ENCODE data around the gene BRF1.
"Not testable (repeated sequence)": the region's sequence is repeated elsewhere in the genome, so short reads cannot be mapped to it uniquely, and the experiment has no call there.

BRF1 gene

DNA sequence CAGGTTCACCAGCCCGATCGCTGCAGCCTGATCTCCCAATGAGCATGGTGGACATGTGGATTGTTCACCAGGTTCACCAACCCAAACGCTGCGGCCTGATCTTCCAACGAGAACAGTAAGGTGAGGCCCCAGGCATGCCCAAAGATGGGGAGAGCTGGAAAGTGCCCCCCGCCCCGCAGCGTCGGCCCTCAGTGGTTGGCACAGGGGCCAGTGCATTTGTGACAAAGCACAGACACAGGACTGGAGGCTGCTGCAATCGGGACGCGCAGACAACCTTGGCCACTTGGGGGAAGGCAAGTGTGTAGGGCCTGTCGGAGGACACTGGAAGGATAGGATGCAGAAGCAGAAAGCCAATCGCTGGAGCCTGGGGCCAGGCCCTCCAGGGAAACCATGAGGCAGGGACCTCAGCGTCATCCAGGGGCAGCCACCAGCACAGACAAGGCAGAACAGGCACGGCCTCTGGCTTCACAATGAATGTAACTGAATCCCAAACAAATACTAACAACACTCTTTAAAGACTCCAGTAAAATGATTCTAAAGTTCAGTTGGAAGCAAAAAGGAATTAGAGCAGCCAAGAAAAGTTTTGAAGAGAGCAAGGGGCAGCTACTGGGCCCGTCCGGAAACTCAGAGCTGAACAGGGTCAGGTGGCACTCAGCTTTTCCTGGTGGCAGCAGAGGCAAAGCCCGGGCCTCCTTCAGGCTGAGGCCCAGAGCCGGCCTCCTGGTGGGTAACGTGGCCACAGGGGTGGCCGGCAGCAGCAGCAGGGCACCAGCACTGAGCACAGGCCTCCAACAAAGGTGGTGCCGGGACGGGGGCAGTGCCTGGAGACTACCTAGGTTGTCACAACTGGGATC, 13.3 kb downstream of the BRF1 start:
- DNase-seq = no peak

DNA sequence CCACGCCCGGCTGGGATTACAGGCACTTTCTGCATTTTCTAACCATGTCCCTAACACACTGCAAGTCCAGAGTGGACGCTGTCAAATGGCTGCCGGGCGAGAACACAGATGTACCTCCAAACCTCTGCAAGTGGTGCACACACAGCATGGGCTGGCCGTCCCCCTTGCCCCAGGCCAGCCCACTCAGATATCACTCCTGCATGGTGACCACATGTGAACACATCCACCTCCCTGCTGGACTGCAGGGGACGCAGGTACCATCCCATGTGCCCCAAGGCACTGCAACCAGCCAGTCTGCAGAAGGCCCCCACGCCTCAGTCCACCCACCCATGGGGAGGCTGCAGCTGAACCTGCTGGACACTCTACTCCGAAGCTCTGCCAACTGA, 14.0 kb downstream of the BRF1 start:
- DNase-seq = no peak

DNA sequence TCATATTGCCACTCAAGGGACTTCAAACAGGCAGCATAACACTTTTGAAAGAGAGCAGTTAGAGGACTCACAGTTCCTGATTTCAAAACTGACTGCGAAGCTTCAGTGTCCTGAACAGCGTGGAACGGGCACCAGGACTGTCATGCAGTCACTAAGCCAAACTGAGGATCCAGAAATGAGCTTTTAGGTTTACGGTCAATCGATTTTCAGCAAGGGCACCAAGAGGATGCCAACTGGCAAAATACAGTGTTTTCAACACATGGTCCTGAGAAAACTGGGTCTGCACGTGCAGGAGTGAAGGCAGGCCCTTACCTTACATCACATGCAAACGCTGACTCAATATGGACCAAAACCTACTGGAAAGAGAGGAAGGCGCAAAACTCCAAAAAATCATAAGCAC, 15.6 kb downstream of the BRF1 start:
- no peak for DNase-seq

DNA sequence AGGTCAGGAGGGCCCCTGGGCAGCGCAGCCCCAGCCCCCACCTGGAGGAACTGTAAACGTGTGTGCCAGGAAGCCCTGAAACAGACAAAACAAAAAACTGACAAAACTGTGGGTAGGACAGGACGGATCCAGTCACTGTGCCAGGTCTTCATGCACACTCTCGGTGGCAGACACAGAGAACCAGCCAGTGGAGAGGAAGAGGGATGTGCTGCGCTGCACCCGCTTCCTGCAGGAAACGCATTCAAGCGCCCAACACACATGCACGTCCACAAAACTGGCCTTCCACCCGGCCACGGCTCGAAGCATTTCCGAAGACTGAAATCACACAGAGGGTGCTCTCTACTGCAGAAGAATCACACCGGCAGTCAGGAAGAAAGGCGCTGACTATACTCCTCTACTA, 16.9 kb downstream of the BRF1 start:
- peak; percentile 41 for DNase-seq

DNA sequence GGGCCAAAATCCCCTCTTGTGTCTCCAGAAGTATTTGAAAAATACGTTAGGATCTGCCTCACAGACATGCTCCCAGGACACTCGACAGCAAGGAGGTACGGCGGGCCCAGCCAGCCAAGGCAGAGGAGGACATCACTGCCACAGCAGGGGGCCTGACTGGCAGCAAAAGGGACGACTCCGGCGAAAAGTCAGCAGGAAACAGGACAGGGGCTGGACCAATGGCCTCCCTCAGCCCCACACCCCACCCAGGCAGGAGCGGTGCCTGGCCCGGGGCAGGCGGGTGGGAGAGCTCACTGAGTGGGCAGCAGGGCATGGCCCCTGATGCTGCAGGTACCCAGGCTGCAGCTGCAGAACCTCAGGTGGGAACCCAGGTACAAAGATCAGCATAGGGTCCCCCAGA, 17.8 kb downstream of the BRF1 start:
- no peak for DNase-seq

DNA sequence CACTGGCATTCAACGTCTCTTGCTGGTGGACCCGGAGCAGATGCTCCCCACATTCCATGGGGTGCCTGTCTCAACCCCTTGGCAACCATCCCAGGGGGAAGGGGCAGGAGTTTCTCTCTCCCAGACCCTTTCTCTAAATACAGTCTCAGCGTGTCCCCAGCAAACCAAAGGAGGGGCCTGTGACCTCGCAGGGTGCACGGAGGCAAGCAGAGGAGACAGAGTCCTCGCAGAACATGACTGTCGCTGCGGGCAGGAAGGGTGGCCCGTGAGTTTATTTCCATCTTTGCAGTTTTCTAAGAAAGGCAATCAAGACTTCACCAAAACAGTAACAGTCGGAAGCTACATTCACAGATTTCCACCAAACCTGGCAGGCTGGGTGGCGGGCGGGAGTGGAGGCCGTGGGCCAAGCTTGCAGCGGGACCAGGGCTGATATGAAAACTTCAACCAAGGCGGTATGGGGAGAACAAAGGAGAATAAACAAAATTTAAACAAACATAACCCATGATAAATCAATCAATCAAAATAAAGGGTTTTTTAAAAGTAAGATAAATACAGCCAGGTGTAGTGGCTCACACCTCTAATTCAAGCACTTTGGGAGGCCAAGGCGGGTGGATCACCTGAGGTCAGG, 18.6 kb downstream of the BRF1 start:
- DNase-seq = no peak

DNA sequence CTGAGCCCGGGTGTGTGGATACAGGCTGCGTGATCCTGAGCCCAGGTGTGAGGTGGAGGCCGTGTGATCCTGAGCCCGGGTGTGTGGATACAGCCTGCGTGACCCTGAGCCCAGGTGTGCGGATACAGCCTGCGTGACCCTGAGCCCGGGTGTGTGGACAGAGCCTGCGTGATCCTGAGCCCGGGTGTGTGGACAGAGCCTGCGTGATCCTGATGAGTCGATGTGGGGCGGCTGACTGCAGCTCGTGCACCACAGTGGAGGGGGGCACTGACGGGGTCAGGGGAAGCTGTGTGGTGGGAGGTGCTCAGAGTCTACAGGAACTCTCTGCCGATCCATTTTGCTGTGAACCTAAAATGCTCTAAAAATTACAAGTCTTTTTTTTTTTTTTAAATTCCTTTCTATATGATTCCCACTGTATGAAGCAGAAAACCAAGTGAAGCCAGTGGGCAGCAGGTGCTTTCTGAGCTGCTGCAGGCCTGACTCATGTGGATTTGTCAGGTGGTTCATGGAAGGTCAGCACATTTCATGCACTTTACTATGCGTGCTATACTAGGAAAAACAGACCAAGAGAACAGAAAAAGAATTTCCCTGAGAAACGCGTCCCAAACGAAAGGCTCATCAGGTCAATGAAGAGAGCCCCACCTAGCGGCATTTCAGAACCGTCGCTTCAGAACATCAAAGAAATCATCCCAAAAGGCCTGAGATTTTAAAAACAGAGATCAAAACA, 19.3 kb downstream of the BRF1 start:
- DNase-seq = peak; percentile 27

DNA sequence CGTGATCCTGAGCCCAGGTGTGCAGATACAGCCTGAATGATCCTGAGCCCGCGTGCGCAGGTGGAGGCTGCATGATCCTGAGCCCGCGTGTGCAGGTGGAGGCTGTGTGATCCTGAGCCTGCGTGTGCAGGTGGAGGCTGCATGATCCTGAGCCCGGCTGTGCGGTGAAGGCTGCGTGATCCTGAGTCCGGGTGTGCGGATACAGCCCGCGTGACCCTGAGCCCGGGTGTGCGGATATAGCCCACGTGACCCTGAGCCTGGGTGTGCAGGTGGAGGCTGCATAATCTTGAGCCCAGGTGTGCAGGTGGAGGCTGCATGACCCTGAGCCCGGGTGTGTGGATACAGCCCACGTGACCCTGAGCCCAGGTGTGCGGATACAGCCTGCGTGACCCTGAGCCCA, 20.3 kb downstream of the BRF1 start:
- no peak for DNase-seq

DNA sequence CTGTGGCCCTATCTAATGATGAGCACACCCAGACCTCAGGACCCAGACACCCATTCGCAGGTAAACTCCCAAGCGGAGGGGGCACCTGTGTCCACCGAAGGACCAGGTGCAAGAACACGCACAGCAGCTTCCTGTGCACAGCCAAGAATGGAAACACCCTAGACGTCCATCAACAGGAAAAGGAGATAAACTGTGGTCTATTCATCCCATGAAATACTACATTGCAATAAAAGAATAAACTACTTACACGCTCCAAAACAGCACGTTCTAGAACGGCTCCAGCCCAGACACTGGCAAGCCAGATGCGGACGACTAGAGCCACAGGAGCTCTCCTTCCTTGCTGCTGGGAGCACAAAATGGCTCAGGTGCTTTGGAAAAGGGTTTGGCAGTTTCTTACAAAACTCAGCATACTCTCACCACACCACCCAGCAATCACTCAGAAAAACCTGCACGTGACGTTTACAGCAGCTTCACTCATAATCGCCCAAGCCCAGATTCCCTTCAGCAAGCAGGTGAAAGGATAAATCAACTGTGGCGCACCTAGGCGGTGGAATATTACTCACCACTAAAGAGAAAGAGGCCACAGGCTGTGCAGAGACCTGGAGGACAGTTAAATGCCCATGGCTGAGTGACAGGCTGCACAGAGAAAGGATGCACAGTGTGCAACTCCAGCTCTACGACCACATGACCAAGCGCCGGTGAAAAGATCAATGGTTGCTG, 21.0 kb downstream of the BRF1 start:
- no peak for DNase-seq

DNA sequence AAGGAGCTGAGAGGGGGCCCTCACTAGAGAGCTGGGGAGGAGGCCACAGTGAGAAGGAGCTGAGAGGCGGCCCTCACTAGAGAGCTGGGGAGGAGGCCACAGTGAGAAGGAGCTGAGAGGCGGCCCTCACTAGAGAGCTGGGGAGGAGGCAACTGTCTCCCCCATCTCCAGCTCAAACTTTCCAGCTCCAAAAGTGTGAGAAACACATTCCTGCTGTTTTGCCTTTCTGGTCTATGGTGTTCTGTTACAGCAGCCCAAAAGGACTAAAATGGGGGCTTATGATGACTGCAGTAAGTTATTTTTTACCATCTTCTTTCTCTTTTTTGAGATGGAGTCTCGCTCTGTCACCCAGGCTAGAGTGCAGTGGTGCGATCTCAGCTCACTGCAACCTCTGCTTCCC, 23.4 kb downstream of the BRF1 start:
- not testable (repeated sequence) for DNase-seq

DNA sequence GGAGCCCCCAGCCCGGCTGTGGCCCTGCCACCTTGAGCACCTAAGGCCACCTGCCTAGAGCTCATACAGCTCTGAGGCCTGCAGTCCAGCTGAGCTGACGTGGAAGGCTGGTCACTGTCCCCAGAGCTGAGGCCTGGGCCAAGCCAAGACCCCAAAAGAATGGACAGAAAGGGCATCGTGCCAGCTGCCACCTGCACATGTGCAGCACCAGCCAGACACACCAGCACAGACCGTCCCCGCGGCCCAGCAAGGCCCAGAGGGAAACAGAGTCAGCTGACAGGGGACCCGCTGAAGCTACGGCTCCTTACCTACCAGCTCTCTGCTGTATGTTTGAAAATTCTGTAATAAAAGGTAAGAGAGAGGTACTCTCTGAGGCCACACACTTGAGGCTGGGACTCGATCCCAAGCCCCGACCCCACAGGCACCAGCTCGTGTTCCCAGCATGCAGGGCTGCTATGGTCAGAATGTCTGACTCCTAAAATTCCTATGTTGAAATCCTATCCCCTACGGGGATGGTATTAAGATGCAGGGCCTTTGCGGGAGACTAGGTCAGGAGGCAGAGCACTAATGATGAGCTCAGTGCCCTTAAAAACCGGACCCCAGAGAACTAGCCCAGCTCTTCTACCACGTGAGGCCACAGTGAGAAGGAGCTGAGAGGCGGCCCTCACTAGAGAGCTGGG, 25.4 kb downstream of the BRF1 start:
- DNase-seq = no peak

DNA sequence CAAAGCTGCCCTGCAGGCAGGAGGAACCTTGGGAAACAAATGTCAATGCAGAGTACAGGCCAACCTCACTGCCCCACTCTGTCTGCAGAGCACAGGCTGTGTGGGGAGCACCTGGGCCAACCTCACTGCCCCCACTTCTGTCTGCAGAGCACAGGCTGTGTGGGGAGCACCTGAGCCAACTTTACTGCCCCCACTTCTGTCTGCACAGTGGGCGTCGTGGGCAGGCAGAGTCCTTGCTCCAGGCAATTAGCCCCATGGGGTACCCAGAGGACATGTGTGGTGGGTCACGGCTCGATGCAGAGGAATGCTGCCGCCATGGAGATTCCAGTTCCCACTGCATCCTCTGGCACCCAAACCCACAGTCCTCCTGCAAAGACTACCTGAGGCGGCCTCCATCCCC, 26.2 kb downstream of the BRF1 start:
- DNase-seq = no peak

DNA sequence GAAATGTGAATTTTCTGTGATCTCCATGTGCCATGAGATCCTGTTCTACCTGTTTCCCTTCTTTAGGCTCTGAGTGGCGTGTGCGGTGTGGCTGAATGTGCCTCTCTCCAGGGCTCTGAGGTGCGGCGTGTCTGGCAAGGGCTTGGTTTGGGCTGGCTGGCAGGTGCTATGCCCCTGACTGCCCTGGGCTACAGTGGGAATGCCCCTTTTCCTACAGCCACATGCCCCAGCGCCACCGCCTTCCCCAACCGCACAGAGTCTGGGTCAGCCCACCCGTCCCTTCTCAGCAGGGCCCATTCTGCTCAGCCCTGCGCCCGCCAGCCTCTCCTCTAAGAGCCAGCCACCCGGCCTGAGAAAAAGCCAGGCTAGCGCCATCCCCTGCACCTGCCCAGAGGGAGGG, 27.7 kb downstream of the BRF1 start:
- DNase-seq = no peak

DNA sequence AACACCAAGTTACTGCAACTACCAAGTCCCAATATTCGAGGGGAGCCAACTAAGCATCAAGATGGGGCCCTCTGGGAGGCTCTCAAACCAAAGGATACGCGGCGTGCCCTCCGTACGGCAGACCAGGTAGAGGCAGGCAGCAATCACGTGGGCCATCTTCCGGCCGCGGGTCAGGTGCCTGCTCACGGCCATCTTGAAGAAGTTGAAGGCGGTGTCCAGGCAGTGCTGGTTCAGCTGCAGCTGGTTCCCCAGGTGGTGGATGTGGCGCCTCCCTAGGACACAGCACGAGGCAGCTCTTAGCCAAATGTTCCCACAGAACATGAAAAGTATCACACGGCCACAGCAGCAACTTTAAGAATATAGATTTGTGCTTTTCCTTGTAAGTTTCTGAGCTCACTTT, 28.2 kb downstream of the BRF1 start:
- DNase-seq = no peak

DNA sequence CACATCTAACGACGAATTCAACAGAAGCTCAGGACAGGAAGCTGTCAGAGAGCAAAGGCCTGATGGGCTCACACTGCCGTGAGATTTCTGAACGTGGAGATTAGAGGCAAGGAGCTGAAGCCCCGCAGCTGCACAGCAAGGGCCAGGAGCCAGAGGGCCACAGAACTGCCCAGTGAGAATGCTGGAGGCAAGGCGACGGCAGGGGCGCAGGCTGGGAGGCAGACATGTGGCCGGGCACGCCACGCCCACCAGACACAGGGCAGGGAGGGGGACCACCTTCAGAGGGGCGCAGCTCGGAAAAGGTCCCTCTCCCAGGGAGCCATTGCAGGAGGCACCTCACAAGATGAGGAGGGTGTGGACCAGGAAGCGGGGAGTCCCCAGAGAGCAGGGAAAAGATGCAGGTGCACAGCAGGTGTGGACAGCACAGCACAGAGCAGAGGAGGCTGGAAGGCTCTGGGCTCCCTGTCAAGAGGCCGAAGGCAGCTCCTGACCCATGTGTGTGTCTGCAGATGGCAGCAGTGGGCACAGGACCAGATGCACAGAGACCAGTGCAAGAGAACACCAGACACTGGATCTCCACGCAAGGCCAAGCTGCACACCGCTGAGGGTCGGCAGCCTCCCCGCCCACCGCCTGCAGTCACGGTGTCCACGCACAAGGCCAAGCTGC, 29.4 kb downstream of the BRF1 start:
- DNase-seq = no peak

DNA sequence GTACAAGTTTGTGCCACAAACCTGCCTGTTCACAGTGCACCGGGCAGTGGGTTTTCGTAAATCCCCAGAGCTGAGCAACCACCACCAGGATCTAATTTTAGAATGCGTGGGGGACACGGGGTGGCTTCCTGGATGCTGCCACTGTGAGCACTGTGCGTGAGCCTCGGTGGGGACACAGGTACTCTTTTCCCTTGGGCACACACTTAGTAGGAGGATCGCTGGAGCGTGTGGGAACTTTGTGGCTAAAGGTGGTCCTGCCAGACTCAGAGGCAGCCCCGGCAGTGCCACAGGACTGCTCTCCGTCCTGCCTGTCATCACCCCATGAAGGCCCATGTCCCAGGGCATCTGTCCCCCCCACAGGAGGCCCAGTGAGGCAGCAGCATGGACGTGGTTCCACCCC, 31.4 kb downstream of the BRF1 start:
- no peak for DNase-seq

DNA sequence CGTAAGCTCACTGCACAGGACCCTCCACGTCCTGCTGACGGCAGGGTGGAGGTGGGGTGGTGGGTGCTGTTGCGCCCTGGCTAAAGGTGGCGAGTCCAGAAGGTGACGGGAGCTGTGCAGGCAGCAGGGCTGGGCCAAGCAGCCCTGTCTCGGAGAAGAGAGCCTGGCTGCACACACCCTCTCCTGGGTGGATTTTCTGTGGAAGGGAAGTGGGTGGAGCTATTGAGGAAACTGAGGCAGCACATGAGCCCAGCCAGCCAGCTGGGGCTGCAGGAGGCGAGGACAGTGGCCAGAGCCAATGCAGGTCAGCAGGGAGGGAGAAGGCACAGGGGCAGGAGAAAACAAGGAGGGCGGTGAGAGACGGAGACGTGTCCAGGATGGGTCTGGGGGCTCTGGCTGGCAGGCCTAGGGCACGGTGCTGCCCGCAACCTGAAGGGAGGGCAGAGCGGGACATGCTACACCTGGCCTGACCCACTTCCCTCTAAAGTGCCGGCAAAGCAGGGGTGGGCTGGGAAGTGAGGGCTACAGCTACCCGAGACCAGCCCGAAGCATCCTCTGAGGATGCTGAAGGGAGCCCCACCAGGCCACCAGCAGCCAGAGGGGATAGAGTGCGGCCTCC, 32.0 kb downstream of the BRF1 start:
- DNase-seq = no peak

DNA sequence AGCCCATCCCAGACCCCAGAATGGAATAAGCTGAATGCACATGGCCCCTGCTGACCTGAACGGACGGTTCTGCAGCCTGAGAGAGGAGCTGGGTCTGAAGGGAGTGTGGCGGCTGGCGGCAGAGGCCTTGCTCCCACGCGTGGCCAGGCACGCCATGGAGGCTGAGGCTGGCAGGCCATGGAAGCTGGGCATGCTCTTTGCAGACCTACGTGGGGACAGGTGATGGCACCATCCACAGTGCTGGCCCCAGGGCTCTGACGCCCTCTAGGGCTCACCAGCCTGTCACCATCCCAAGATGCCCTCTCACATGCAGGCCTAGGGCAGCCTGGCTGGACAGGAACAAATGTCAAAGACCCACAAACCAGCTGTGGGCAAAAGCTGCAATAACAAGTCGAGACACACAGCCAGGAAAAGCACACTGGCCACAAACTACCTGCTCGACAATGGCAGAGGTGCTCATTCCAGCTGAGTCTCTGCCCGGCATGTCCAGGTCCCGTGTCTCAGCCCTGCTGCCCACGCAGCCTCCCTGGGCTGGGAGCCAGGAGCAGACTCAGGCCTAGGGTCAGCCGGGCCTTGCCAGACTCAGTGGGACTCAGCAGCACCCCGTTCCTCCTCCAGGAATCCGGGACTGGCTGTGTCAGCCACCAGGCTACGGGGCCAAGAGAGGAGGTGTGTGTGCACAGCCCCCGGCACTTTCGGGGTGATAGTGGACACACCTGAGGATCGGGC, 32.8 kb downstream of the BRF1 start:
- no peak for DNase-seq

DNA sequence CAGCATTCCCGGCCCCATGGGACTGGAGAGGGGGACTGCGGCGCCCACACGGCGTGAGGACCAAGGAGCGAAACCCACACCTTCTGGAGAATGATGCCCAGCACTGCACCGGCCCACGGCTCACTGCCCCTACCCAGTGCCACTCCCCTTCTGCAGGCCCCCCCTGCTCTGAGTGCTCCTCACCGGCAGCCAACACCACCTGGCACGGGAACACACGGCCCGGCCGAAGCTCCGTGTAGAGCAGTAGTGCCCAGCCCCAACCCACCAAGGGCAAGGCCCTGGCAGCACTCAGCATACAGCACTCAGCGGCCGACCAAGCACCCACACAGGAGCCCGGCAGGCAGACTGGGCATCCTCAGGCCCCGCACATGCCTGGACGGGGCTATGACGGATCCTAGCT, 39.0 kb downstream of the BRF1 start:
- DNase-seq = no peak

DNA sequence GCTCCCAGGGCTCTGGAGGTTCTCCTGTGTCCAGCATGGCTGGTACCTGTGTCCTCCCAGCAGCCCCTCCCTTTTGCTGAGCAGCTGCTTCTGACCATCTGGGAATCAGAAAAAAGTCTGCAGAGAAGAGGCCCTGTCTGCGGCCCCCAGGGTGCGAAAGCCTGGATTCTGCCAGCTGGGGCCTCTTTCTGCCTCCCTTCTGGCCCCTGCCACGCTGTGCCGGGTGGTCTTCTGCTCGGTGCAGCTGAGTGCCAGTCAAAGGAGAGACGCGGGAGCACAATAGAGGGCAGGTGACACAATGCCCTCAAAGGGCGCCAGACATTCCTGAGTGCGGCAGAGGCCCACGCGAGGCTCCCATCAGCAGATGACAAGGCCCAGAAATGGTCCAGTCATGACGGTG, 39.8 kb downstream of the BRF1 start:
- no peak for DNase-seq

DNA sequence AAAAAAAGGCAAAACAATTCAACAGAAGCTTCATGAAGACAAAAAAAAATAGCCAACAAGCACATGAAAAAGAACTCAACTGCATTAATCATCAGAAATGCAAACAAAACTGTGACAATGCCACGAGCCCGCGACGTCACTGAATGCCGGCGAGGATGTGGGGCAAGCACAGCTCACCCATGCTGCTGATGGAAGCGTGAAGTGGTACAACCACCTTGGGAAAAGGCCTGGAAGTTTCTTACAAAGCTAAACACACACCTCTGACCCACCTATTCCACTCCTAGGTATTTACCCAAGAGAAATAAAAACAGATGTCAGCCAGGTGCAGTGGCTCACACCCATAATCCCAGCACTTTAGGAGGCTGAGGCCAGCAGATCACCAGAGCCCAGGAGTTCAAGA, 42.0 kb downstream of the BRF1 start:
- DNase-seq = no peak
